Dedifferentiated amniotic fluid mesenchymal stem cell (primary cell): Measurements from ENCODE around the gene BNIPL.

Source experiments
- DNase-seq: peaks from one replicate; pipeline ENCODE4 v3.0.0-alpha.2; 2016; ENCODE audit errors: extremely low spot score

The BNIPL gene

DNA sequence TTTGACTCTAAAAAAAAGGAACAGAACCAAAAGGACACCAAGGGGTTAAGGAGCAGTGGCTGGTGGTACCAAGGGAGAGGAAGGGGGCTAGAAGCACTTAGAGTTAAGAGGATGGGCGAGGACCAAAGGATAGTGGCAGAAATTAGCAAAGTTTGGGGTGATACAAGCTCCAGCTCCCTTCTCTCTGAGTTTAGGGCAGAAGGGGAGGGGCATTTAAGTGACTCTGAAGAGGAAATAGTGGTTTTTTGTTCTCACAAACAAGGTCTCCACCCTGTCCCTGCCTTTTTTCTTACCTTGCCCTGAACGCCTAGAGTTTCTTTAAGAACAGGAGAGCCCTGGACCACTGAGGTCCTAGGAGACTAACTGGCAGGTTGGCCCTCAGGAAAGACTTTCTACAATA, 19.8 kb downstream of the BNIPL start:
- DNase-seq, result no peak

GRCh38 chr1:151058692-151059091, 22.3 kb downstream of the BNIPL start:
- DNase-seq, result no peak

GRCh38 chr1:151059109-151060006, 23.0 kb downstream of the BNIPL start, which contains the start of gene CDC42SE1:
TSS of gene CDC42SE1 (minus strand) at chr1:151059622. CDS start at chr1:151055730, 3,892 bp downstream.
- DNase-seq, result peak; percentile 73

GRCh38 chr1:151060007-151060656, 23.7 kb downstream of the BNIPL start, which contains the start of gene MLLT11:
TSS of gene MLLT11 (plus strand) at chr1:151060397. CDS start at chr1:151067225, 6,828 bp downstream.
- DNase-seq, result peak; percentile 48

GRCh38 chr1:151060657-151061421, 24.5 kb downstream of the BNIPL start:
- no peak for DNase-seq

- no peak for DNase-seq
Observed at GRCh38 chr1:151061704-151062103, 25.3 kb downstream of the BNIPL start.

GRCh38 chr1:151062741-151063371, 26.5 kb downstream of the BNIPL start:
- peak; percentile 80 for DNase-seq

DNA sequence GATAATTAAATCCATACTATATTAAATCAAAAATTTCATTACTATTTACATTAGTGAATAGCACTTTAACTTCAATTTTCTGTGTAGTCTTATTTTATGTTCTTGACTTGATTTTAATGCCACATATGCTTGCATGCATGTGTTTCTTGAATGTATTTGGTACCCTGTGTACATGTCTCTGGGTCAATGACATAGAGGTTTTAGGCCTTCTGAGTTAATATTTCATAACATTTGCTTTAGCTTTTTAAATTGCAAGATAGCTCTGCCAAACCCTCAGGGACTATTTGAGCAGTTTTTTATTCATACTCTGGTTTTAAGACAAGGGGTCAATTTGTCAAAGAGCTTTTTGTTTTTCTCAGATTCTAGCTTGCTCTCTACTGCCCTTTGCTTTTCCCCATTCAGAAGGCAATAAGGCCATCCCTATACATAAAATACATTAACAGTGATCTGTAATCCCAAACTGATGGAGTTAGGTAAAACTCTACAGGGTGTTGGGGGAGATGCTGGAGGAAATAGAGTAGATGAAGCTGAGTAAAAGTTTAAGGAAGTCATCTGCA, 28.8 kb downstream of the BNIPL start:
- DNase-seq, result no peak

GRCh38 chr1:151067185-151067584, 30.8 kb downstream of the BNIPL start:
- DNase-seq, result no peak

DNA sequence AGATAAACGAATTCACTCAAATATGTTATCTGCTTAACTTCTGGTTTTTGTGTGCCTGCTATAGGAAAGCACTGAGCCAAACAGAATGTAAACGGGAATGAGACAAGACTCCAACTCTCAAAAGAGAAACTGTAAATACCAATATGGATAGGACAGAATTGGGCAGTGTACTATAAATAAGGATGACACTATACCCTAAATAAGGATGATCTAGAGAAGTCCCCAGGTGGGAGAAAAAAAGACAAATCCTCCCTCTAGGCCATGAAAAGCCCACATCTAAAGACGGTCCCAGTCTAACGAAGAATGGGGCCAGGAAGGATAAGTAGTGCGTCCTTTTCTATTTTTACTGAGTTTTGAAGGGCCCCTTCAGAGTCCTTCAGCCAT, 32.7 kb downstream of the BNIPL start:
- no peak for DNase-seq

DNA sequence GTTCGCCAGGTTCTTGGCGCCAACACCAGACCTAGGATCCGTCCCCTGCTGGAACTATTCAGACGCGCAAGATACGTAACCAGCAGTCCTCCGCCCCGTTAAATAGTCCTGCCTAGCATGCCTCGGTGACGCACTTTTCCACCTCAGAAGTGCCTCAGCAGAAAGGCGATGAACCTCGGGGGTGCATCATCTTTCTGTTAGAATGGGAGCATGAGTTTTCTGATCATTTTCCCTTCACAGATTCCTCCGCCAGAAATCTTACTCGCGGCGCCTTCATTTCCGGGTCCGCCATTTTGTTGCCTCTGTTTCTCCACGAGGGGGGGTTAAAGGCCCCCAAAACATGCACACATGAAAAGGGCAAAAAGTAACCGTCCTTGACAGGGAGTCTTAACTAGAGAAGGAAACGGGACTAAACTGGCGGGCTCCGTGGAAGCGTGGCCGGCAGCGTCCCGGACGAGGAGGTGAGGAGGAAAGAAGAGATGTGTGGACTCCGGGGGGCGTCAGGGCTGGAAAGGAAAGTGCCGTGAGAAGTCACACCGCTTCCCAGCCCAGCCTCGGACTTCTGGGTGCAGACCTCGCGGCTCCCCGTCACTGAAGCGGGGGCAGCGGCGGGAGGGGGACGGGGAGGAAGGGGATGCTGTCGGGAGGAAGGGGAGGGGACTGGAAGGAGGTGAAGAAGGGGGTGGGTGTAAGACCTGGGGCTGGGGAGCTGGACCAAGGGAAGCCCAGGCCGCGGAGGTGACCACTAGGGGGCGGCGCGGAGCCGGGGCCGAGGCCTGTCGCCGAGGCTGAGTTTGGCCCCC, 34.3 kb downstream of the BNIPL start, which contains the start of gene GABPB2:
Gene GABPB2, plus strand, starts transcription at position 288 of the 803 bp plus-strand sequence. CDS start 17,429 bp downstream, outside the sequence.
- DNase-seq, result peak; percentile 90

DNA sequence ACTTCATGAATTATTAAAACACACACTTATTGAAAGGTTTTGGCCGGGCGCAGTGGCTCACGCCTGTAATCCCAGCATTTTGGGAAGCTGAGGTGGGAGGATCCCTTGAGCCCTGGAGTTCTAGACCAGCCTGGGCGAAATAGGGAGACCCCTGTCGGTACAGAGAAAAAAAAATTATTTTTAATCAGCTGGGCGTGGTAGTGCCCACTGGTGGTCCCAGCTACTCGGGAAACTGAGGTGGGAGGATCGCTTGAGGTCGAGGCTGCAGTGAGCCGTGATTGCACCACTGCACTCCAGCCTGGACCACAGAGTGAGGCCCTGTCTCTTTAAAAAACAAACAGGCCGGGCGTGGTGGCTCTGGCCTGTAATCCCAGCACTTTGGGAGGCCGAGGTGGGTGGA, 35.8 kb downstream of the BNIPL start:
- no peak for DNase-seq

GRCh38 chr1:151085953-151086559, 49.7 kb downstream of the BNIPL start:
- no peak for DNase-seq
